GM23338 (cell line): ENCODE measurements around the gene KCNMA1. TPM values are rescaled to one million over a fixed set of nuclear protein-coding genes. Genes with fewer than 3 reads are reported as not detected.
"Not testable (repeated sequence)": the region's sequence is repeated elsewhere in the genome, so short reads cannot be mapped to it uniquely, and the experiment has no call there.

Source experiments
- ATAC-seq: fragments of 200-7000 bp; cut with Tn5 transposase; 3 replicates; pipeline ENCODE4 v1.9.1; 2020
- DNase-seq: peaks from one replicate; pipeline ENCODE4 v3.0.0-alpha.2; 2015; ENCODE audit warnings: low spot score
- H2AFZ ChIP-seq: fragments of 200-600 bp; sonication (generic); 2 replicates; pipeline ENCODE4 v1.8.0; 2016; ENCODE audit warnings: antibody characterized with exemption, mild to moderate bottlenecking, moderate library complexity
- H3F3A ChIP-seq: fragments of 200-600 bp; sonication (generic); replicated peaks from 2 replicates; pipeline ENCODE4 v1.8.0; 2017; ENCODE audit warnings: antibody characterized with exemption, mixed run types, low read depth
- H3K27ac ChIP-seq: fragments of 200-600 bp; sonication (generic); 2 replicates; pipeline ENCODE4 v1.6.1; 2016; ENCODE audit warnings: low read depth
- H3K27me3 ChIP-seq: fragments of 200-600 bp; sonication (generic); 2 replicates; pipeline ENCODE4 v1.8.0; 2016; ENCODE audit warnings: mild to moderate bottlenecking, mixed run types, moderate library complexity; ENCODE audit not compliant: insufficient read depth
- H3K36me3 ChIP-seq: fragments of 200-600 bp; sonication (generic); 2 replicates; pipeline ENCODE4 v1.8.0; 2016; ENCODE audit warnings: mild to moderate bottlenecking; ENCODE audit not compliant: insufficient read depth
- H3K4me1 ChIP-seq: fragments of 200-600 bp; sonication (generic); 2 replicates; pipeline ENCODE4 v1.8.0; 2016; ENCODE audit warnings: mild to moderate bottlenecking, moderate library complexity; ENCODE audit not compliant: insufficient read depth
- H3K4me2 ChIP-seq: fragments of 200-600 bp; sonication (generic); 2 replicates; pipeline ENCODE4 v1.7.1; 2017; ENCODE audit warnings: mixed run types
- H3K4me3 ChIP-seq: fragments of 200-600 bp; sonication (generic); 2 replicates; pipeline ENCODE4 v1.6.1; 2016; ENCODE audit warnings: mixed run types
- H3K79me2 ChIP-seq: fragments of 200-600 bp; sonication (generic); replicated peaks from 2 replicates; pipeline ENCODE4 v1.8.0; 2017; ENCODE audit warnings: mild to moderate bottlenecking; ENCODE audit not compliant: insufficient read depth
- H3K9me2 ChIP-seq: fragments of 200-600 bp; sonication (generic); 2 replicates; pipeline ENCODE4 v1.8.0; 2017; ENCODE audit not compliant: insufficient read depth
- H4K20me1 ChIP-seq: fragments of 200-600 bp; sonication (generic); replicated peaks from 2 replicates; pipeline ENCODE4 v1.8.0; 2017; ENCODE audit warnings: mild to moderate bottlenecking; ENCODE audit not compliant: insufficient read depth
- H3K27ac Mint-ChIP-seq: 2 replicates; pipeline ENCODE4 v1.8.0; 2020; ENCODE audit warnings: inconsistent platforms, mild to moderate bottlenecking, moderate library complexity, mixed read lengths
- H3K27me3 Mint-ChIP-seq: 3 replicates; pipeline ENCODE4 v1.8.0; 2022; ENCODE audit warnings: low read depth, mild to moderate bottlenecking, moderate library complexity, mixed read lengths, inconsistent platforms; ENCODE audit not compliant: insufficient read depth, poor library complexity
- H3K36me3 Mint-ChIP-seq: 3 replicates; pipeline ENCODE4 v1.8.0; 2021; ENCODE audit warnings: low read depth, mild to moderate bottlenecking, inconsistent platforms, moderate library complexity, mixed read lengths
- H3K4me1 Mint-ChIP-seq: 3 replicates; pipeline ENCODE4 v1.8.0; 2020; ENCODE audit warnings: mild to moderate bottlenecking, inconsistent platforms, mixed read lengths
- H3K4me3 Mint-ChIP-seq: 3 replicates; pipeline ENCODE4 v1.8.0; 2021; ENCODE audit warnings: moderate library complexity, mild to moderate bottlenecking, inconsistent platforms, mixed read lengths
- H3K9me3 Mint-ChIP-seq: 3 replicates; pipeline ENCODE4 v1.8.0; 2020; ENCODE audit warnings: moderate library complexity, mild to moderate bottlenecking, inconsistent platforms, mixed read lengths
- CREB1 ChIP-seq: fragments of 250-450 bp; sonication (Bioruptor Pico); IDR thresholded peaks from 2 replicates; pipeline ENCODE4 v1.5.0; 2020; ENCODE audit warnings: low read depth, mild to moderate bottlenecking, moderate library complexity
- EZH2 ChIP-seq: fragments of 200-600 bp; sonication (generic); IDR thresholded peaks from one replicate; pipeline ENCODE4 v1.8.0; 2017; ENCODE audit warnings: antibody characterized with exemption, mild to moderate bottlenecking, low read depth; ENCODE audit not compliant: unreplicated experiment
- EZH2phosphoT487 ChIP-seq: fragments of 200-600 bp; sonication (generic); IDR thresholded peaks from one replicate; pipeline ENCODE4 v1.8.1; 2018; ENCODE audit warnings: antibody characterized with exemption; ENCODE audit not compliant: unreplicated experiment
- JUNB ChIP-seq: IDR thresholded peaks from one replicate; pipeline ENCODE4 v1.6.1; 2016; ENCODE audit warnings: antibody characterized with exemption; ENCODE audit not compliant: unreplicated experiment
- POLR2AphosphoS5 ChIP-seq: IDR thresholded peaks from 2 replicates; pipeline ENCODE4 v1.6.1; 2016; ENCODE audit warnings: antibody characterized with exemption, low read depth
- STAT1 ChIP-seq: IDR thresholded peaks from one replicate; pipeline ENCODE4 v1.6.1; 2016; ENCODE audit warnings: antibody characterized with exemption; ENCODE audit not compliant: unreplicated experiment
- ZNF114 ChIP-seq: fragments of 250-450 bp; sonication (Bioruptor Pico); IDR thresholded peaks from 2 replicates; pipeline ENCODE4 v1.5.0; 2020; ENCODE audit warnings: mild to moderate bottlenecking, moderate library complexity
- ZNF331 ChIP-seq: fragments of 250-450 bp; sonication (Bioruptor Pico); IDR thresholded peaks from 2 replicates; pipeline ENCODE4 v1.5.0; 2020; ENCODE audit warnings: low read depth, mild to moderate bottlenecking, moderate library complexity
- polyA plus RNA-seq: library from polyadenylated mRNA; unstranded; fragments of >200 nt; fragmentation: Nextera tagmentation; extraction: Ambion mirVana; gene quantifications from 2 replicates; pipeline ENCODE4 v1.2.1, GENCODE V29; 2016
- total RNA-seq: library from RNA; depleted of rRNA; stranded (reverse); fragments of >200 nt; shearing (Covaris generic); gene quantifications from 2 replicates; pipeline ENCODE4 v1.2.3, GENCODE V29; 2014
- TF ChIP-seq, protein P1 (sequence below): fragments of 250-450 bp; sonication (Bioruptor Pico); IDR thresholded peaks from 2 replicates; pipeline ENCODE4 v1.5.0; 2020; ENCODE audit warnings: mild to moderate bottlenecking, moderate library complexity
- TF ChIP-seq, protein P2 (sequence below): IDR thresholded peaks from 2 replicates; pipeline ENCODE4 v1.6.1; 2016; ENCODE audit warnings: antibody characterized with exemption
- TF ChIP-seq, protein P3 (sequence below), 2 experiments: fragments of 200-600 bp in 1 of 2; sonication (generic) in 1 of 2; conservative IDR thresholded peaks; 2 replicates each; pipeline versions ENCODE4 v1.5.1 to v1.6.1; 2016 to 2017; ENCODE audit warnings: antibody characterized with exemption in 2 of 2, low read depth in 2 of 2, mild to moderate bottlenecking in 2 of 2, moderate library complexity in 1 of 2

Gene KCNMA1
- total and polyA plus RNA-seq, 2 experiments from 2014 or later: 8.2 to 9.0 TPM

DNA sequence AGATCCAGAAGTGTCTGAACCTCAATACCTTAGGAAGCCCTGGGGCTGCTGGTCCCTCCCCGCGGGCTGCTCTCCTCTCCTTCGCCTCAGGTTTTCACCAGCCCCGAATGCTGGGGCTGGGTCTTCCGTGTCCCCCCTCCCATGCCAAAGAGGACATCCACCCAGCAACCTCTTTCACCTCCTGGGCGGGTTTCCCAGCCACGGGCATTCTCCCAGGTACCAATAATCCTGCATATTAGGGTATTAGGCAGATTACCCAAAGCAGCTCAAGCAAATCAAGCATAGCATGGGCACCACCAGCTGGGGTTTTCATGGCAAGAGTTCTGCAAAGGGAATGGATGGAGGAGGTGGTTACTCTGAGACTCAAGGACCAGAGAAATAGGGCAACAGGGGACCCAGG is 224.4 kb downstream of the KCNMA1 start (continued):
- TF ChIP-seq, protein P1, sequence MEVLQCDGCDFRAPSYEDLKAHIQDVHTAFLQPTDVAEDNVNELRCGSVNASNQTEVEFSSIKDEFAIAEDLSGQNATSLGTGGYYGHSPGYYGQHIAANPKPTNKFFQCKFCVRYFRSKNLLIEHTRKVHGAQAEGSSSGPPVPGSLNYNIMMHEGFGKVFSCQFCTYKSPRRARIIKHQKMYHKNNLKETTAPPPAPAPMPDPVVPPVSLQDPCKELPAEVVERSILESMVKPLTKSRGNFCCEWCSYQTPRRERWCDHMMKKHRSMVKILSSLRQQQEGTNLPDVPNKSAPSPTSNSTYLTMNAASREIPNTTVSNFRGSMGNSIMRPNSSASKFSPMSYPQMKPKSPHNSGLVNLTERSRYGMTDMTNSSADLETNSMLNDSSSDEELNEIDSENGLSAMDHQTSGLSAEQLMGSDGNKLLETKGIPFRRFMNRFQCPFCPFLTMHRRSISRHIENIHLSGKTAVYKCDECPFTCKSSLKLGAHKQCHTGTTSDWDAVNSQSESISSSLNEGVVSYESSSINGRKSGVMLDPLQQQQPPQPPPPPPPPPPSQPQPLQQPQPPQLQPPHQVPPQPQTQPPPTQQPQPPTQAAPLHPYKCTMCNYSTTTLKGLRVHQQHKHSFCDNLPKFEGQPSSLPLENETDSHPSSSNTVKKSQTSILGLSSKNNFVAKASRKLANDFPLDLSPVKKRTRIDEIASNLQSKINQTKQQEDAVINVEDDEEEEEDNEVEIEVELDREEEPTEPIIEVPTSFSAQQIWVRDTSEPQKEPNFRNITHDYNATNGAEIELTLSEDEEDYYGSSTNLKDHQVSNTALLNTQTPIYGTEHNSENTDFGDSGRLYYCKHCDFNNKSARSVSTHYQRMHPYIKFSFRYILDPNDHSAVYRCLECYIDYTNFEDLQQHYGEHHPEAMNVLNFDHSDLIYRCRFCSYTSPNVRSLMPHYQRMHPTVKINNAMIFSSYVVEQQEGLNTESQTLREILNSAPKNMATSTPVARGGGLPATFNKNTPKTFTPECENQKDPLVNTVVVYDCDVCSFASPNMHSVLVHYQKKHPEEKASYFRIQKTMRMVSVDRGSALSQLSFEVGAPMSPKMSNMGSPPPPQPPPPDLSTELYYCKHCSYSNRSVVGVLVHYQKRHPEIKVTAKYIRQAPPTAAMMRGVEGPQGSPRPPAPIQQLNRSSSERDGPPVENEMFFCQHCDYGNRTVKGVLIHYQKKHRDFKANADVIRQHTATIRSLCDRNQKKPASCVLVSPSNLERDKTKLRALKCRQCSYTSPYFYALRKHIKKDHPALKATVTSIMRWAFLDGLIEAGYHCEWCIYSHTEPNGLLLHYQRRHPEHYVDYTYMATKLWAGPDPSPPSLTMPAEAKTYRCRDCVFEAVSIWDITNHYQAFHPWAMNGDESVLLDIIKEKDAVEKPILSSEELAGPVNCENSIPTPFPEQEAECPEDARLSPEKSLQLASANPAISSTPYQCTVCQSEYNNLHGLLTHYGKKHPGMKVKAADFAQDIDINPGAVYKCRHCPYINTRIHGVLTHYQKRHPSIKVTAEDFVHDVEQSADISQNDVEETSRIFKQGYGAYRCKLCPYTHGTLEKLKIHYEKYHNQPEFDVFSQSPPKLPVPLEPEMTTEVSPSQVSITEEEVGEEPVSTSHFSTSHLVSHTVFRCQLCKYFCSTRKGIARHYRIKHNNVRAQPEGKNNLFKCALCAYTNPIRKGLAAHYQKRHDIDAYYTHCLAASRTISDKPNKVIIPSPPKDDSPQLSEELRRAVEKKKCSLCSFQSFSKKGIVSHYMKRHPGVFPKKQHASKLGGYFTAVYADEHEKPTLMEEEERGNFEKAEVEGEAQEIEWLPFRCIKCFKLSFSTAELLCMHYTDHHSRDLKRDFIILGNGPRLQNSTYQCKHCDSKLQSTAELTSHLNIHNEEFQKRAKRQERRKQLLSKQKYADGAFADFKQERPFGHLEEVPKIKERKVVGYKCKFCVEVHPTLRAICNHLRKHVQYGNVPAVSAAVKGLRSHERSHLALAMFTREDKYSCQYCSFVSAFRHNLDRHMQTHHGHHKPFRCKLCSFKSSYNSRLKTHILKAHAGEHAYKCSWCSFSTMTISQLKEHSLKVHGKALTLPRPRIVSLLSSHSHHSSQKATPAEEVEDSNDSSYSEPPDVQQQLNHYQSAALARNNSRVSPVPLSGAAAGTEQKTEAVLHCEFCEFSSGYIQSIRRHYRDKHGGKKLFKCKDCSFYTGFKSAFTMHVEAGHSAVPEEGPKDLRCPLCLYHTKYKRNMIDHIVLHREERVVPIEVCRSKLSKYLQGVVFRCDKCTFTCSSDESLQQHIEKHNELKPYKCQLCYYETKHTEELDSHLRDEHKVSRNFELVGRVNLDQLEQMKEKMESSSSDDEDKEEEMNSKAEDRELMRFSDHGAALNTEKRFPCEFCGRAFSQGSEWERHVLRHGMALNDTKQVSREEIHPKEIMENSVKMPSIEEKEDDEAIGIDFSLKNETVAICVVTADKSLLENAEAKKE (CRISPR knock-in tag): no peak

DNA sequence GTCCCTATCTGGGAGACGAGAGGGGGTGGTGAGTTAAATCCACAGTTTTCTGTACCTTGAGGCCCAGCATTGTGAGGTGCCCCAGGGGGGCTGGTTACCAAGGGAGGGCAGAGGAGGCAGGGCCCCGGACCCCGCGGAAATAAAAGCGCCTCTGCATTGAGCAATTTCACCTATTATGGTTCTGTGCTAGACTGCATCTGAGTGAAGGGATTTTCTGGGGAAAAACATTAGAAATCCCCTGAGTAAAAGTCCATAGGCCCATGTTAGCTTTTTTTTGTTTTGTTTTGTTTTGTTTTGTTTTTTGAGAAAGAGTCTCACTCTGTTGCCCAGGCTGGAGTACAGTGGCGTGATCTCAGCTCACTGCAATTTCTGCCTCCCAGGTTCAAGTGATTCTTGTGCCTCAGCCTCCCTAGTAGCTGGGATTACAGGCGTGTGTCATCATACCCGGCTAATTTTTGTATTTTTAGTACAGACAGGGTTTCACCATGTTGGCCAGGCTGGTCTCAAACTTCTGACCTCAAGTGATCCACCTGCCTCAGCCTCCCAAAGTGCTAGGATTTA is 225.0 kb downstream of the KCNMA1 start:
- peaks cover 11% of the 10 kb centered on the region; the same call in 2 of the 3 replicates for H3K4me1 Mint-ChIP-seq
- not testable (repeated sequence) for H3K4me2 ChIP-seq, H3K36me3 Mint-ChIP-seq, H3K4me1 ChIP-seq, H3K27ac Mint-ChIP-seq, H3K4me3 ChIP-seq, H3K4me3 Mint-ChIP-seq, H2AFZ ChIP-seq, H3K36me3 ChIP-seq, ATAC-seq, H3K9me3 Mint-ChIP-seq, H3F3A ChIP-seq, H3K27me3 Mint-ChIP-seq, H3K9me2 ChIP-seq, H3K27me3 ChIP-seq, H3K27ac ChIP-seq, H3K79me2 ChIP-seq, DNase-seq, H4K20me1 ChIP-seq

DNA sequence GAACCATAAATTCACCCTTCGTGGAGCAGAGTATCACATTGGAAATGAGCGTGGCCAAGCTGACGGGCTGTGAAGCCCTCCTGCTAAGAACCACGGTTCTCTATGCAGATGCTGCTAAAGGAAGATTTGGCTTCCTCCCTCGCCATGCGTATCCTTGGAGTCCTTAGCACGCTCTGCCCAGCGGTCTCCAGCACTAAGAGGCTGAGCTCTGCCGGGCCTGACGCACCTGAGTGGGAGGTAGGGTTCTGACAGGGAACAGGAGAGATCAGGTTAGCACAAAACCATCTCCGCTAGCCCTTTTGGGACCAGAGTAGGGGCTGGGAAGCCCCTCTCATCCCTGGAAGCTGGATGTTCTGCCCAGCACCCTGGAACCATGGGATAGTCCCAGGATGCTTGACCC is 225.8 kb downstream of the KCNMA1 start:
- no peak overlapping the region for H3K4me3 ChIP-seq
- DNase-seq: no peak
- Mint-ChIP-seq H3K4me3 (no peak overlapping the region), H3K9me3 (no peaks in the 10 kb centered on the region; the same call in 2 of the 3 replicates), H3K36me3 (no peaks in the 10 kb centered on the region), H3K27ac (no peak overlapping the region), H3K4me1 (peaks cover 14% of the 10 kb centered on the region), H3K27me3 (peaks cover 2% of the 10 kb centered on the region)
- no peaks in the 10 kb centered on the region for H3K9me2 ChIP-seq
- no peaks in the 10 kb centered on the region for H3F3A ChIP-seq
- H3K36me3 ChIP-seq: no peaks in the 10 kb centered on the region
- H3K79me2 ChIP-seq: no peaks in the 10 kb centered on the region
- H2AFZ ChIP-seq: no peak overlapping the region
- H3K4me2 ChIP-seq: no peak overlapping the region
- ATAC-seq: no peak
- no peak overlapping the region for H3K27ac ChIP-seq
- H3K4me1 ChIP-seq: no peaks in the 10 kb centered on the region
- no peaks in the 10 kb centered on the region for H3K27me3 ChIP-seq
- H4K20me1 ChIP-seq: 0 out of 2 replicates have a peak, but pooled peaks cover 6% of the 10 kb centered on the region
- TF ChIP-seq JUNB: no peak
- TF ChIP-seq, protein P2, sequence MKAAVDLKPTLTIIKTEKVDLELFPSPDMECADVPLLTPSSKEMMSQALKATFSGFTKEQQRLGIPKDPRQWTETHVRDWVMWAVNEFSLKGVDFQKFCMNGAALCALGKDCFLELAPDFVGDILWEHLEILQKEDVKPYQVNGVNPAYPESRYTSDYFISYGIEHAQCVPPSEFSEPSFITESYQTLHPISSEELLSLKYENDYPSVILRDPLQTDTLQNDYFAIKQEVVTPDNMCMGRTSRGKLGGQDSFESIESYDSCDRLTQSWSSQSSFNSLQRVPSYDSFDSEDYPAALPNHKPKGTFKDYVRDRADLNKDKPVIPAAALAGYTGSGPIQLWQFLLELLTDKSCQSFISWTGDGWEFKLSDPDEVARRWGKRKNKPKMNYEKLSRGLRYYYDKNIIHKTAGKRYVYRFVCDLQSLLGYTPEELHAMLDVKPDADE: no peak
- TF ChIP-seq STAT1: no peak
- TF ChIP-seq EZH2: no peak
- no peak for TF ChIP-seq POLR2AphosphoS5
- TF ChIP-seq CREB1 (CRISPR knock-in tag): no peak
- no peak for TF ChIP-seq ZNF114
- no peak for TF ChIP-seq EZH2phosphoT487
- TF ChIP-seq, protein P3, sequence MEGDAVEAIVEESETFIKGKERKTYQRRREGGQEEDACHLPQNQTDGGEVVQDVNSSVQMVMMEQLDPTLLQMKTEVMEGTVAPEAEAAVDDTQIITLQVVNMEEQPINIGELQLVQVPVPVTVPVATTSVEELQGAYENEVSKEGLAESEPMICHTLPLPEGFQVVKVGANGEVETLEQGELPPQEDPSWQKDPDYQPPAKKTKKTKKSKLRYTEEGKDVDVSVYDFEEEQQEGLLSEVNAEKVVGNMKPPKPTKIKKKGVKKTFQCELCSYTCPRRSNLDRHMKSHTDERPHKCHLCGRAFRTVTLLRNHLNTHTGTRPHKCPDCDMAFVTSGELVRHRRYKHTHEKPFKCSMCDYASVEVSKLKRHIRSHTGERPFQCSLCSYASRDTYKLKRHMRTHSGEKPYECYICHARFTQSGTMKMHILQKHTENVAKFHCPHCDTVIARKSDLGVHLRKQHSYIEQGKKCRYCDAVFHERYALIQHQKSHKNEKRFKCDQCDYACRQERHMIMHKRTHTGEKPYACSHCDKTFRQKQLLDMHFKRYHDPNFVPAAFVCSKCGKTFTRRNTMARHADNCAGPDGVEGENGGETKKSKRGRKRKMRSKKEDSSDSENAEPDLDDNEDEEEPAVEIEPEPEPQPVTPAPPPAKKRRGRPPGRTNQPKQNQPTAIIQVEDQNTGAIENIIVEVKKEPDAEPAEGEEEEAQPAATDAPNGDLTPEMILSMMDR (conservative IDR thresholded peaks at IDR 0.05; ENCODE audit: low read depth in 2 of 2): no peak
- no peak for TF ChIP-seq ZNF331 (CRISPR knock-in tag)
